H1 (cell line): Measurements from ENCODE around the gene PI4KA. TPM values are rescaled to one million over a fixed set of nuclear protein-coding genes. Genes with fewer than 3 reads are reported as not detected.

Experiments used
- CTCF ChIA-PET: fragments of 300-600 bp; sonication (Branson Sonifier 250); formaldehyde crosslinking; loops from one replicate; lab custom pipeline; 2021; ENCODE audit not compliant: partially characterized antibody; lab: Charles Lee
- POLR2A ChIA-PET: fragments of 300-600 bp; sonication (Branson Sonifier 250); formaldehyde crosslinking; loops from one replicate; lab custom pipeline; 2021; ENCODE audit warnings: inconsistent platforms; ENCODE audit not compliant: partially characterized antibody; lab: Charles Lee
- DNase-seq, 2 experiments: peaks; one replicate each; pipeline versions ENCODE4 v3.0.0 to v3.0.0-alpha.2; 2010 to 2022; ENCODE audit warnings: low spot score in 2 of 2, low read depth in 1 of 2, mixed read lengths in 1 of 2
- FAIRE-seq: peaks from 2 replicates; lab custom pipeline; 2011; peaks lifted over from hg19 to GRCh38; lab: Jason Lieb, UNC
- H2AFZ ChIP-seq: 2 replicates; pipeline ENCODE4 v1.8.1; 2012; ENCODE audit warnings: low read length, inconsistent platforms
- H2AK5ac ChIP-seq: 2 replicates; pipeline ENCODE4 v1.6.1; 2013; ENCODE audit warnings: low read depth, low read length
- H2BK120ac ChIP-seq: replicated peaks from 2 replicates; pipeline ENCODE3; 2013; ENCODE audit warnings: low read depth, low read length, inconsistent platforms
- H2BK12ac ChIP-seq: 2 replicates; pipeline ENCODE4 v1.6.1; 2013; ENCODE audit warnings: low read depth, low read length
- H2BK15ac ChIP-seq: 2 replicates; pipeline ENCODE4 v1.6.1; 2013; ENCODE audit warnings: low read length
- H2BK20ac ChIP-seq: 2 replicates; pipeline ENCODE4 v1.6.1; 2013; ENCODE audit warnings: low read length
- H2BK5ac ChIP-seq: 2 replicates; pipeline ENCODE4 v1.6.1; 2013; ENCODE audit warnings: low read depth, low read length
- H3K14ac ChIP-seq: 2 replicates; pipeline ENCODE4 v1.6.1; 2013; ENCODE audit warnings: inconsistent platforms; ENCODE audit not compliant: insufficient read length
- H3K18ac ChIP-seq: 2 replicates; pipeline ENCODE4 v1.6.1; 2013; ENCODE audit warnings: low read length; ENCODE audit errors: extremely low read depth
- H3K23ac ChIP-seq: 2 replicates; pipeline ENCODE4 v1.6.1; 2013; ENCODE audit warnings: inconsistent platforms; ENCODE audit not compliant: insufficient read length
- H3K23me2 ChIP-seq: 2 replicates; pipeline ENCODE4 v1.6.1; 2013; ENCODE audit warnings: low read depth, low read length
- H3K27ac ChIP-seq: 2 replicates; pipeline ENCODE4 v1.6.1; 2011; ENCODE audit warnings: low read depth, low read length, inconsistent platforms
- H3K27me3 ChIP-seq, 4 experiments: replicated peaks in 1 of 4; 1 replicate in 1 of 4; 2 replicates in 3 of 4; pipeline versions ENCODE4 v1.6.1 to v1.8.1; 2011 to 2013; ENCODE audit warnings: low read length in 3 of 4, mild to moderate bottlenecking in 3 of 4, inconsistent platforms in 2 of 4, mixed read lengths in 2 of 4, moderate library complexity in 1 of 4; ENCODE audit not compliant: control insufficient read depth in 3 of 4, insufficient read depth in 3 of 4; ENCODE audit errors: extremely low read depth in 1 of 4
- H3K36me3 ChIP-seq, 4 experiments: 2 replicates each; pipeline versions ENCODE4 v1.6.1 to v1.8.1; 2011 to 2013; ENCODE audit warnings: mild to moderate bottlenecking in 4 of 4, low read length in 3 of 4, moderate library complexity in 2 of 4, control low read depth in 1 of 4, inconsistent platforms in 1 of 4; ENCODE audit not compliant: insufficient read depth in 4 of 4, control insufficient read depth in 2 of 4
- H3K4ac ChIP-seq: replicated peaks from 2 replicates; pipeline ENCODE3; 2013; ENCODE audit warnings: low read length, low read depth, mixed read lengths, inconsistent platforms; ENCODE audit not compliant: insufficient read length
- H3K4me1 ChIP-seq, 4 experiments: replicated peaks in 1 of 4; 1 replicate in 1 of 4; 2 replicates in 3 of 4; pipeline versions ENCODE4 v1.6.1 to v1.8.1; 2011 to 2013; ENCODE audit warnings: low read length in 3 of 4, inconsistent platforms in 2 of 4, mixed read lengths in 1 of 4; ENCODE audit not compliant: insufficient read depth in 4 of 4, control insufficient read depth in 3 of 4
- H3K4me2 ChIP-seq, 2 experiments: 2 replicates each; pipeline versions ENCODE4 v1.6.1 to v1.8.1; 2011 to 2013; ENCODE audit warnings: low read depth in 2 of 2, low read length in 2 of 2, control low read depth in 1 of 2, inconsistent platforms in 1 of 2, mild to moderate bottlenecking in 1 of 2; ENCODE audit not compliant: insufficient read depth in 1 of 2
- H3K4me3 ChIP-seq, 4 experiments: fragments of 200-600, 300-600 bp in 1 of 4; sonication (generic), shearing (Covaris generic), sonication (Bioruptor Twin) in 1 of 4; 2 replicates each; pipeline versions ENCODE4 v1.5.1 to v1.8.1; 2011 to 2016; ENCODE audit warnings: low read length in 4 of 4, low read depth in 3 of 4, control low read depth in 2 of 4, inconsistent platforms in 2 of 4, mild to moderate bottlenecking in 2 of 4, mixed read lengths in 1 of 4, moderate library complexity in 1 of 4; ENCODE audit not compliant: insufficient read depth in 2 of 4; ENCODE audit errors: extremely low read depth in 1 of 4
- H3K56ac ChIP-seq: replicated peaks from 2 replicates; pipeline ENCODE3; 2013; ENCODE audit warnings: low read depth, mild to moderate bottlenecking, mixed read lengths, low read length, inconsistent platforms; ENCODE audit not compliant: insufficient read length
- H3K79me1 ChIP-seq: 2 replicates; pipeline ENCODE4 v1.6.1; 2013; ENCODE audit warnings: low read depth, low read length, control low read depth
- H3K79me2 ChIP-seq, 2 experiments: 2 replicates each; pipeline versions ENCODE4 v1.6.1 to v1.8.1; 2012 to 2013; ENCODE audit warnings: low read length in 2 of 2, mild to moderate bottlenecking in 2 of 2, inconsistent platforms in 1 of 2; ENCODE audit not compliant: insufficient read depth in 2 of 2, control insufficient read depth in 1 of 2
- H3K9ac ChIP-seq, 4 experiments: replicated peaks in 1 of 4; 1 replicate in 1 of 4; 2 replicates in 3 of 4; pipeline versions ENCODE4 v1.6.1 to v1.8.1; 2011 to 2013; ENCODE audit warnings: low read depth in 3 of 4, low read length in 3 of 4, control low read depth in 2 of 4, mild to moderate bottlenecking in 2 of 4, moderate library complexity in 2 of 4, inconsistent platforms in 1 of 4; ENCODE audit errors: extremely low read depth in 1 of 4
- H3K9me3 ChIP-seq, 2 experiments: 2 replicates each; pipeline versions ENCODE4 v1.6.1 to v1.8.1; 2012 to 2013; ENCODE audit warnings: mild to moderate bottlenecking in 2 of 2, moderate library complexity in 2 of 2, control low read depth in 1 of 2, inconsistent platforms in 1 of 2, low read depth in 1 of 2, low read length in 1 of 2, mixed read lengths in 1 of 2; ENCODE audit not compliant: insufficient read depth in 2 of 2
- H4K20me1 ChIP-seq, 2 experiments: replicated peaks in 1 of 2; 2 replicates each; pipeline versions ENCODE3 to v1.8.1; 2011 to 2013; ENCODE audit warnings: inconsistent platforms in 2 of 2, low read length in 2 of 2, mild to moderate bottlenecking in 1 of 2; ENCODE audit not compliant: insufficient read depth in 2 of 2, control insufficient read depth in 1 of 2
- H4K5ac ChIP-seq: 2 replicates; pipeline ENCODE4 v1.6.1; 2013; ENCODE audit warnings: low read length, low read depth, mixed read lengths, inconsistent platforms; ENCODE audit not compliant: insufficient read length
- H4K8ac ChIP-seq: 2 replicates; pipeline ENCODE4 v1.8.0; 2013; ENCODE audit warnings: mild to moderate bottlenecking, moderate library complexity, low read length, inconsistent platforms; ENCODE audit not compliant: insufficient read depth; ENCODE audit errors: extremely low read depth
- H4K91ac ChIP-seq: replicated peaks from 2 replicates; pipeline ENCODE3; 2013; ENCODE audit warnings: low read length, mixed read lengths, inconsistent platforms; ENCODE audit not compliant: insufficient read length
- BCL11A ChIP-seq, 2 experiments: IDR thresholded peaks; one replicate each; pipeline ENCODE4 v1.6.1; 2011; ENCODE audit warnings: low read depth in 2 of 2, low read length in 2 of 2, mild to moderate bottlenecking in 2 of 2
- CBX5 ChIP-seq: fragments of 300-800, 300-1000 bp; sonication (generic); IDR thresholded peaks from 2 replicates; pipeline ENCODE4 v1.7.1; 2016; ENCODE audit warnings: antibody characterized with exemption, low read length, low read depth
- CEBPB ChIP-seq: IDR thresholded peaks from 2 replicates; pipeline ENCODE4 v1.6.1; 2012; ENCODE audit warnings: low read depth, low read length
- EZH2 ChIP-seq: fragments of 200-600 bp; sonication (generic); IDR thresholded peaks from 2 replicates; pipeline ENCODE4 v1.7.1; 2012; ENCODE audit warnings: low read depth, mild to moderate bottlenecking, moderate library complexity, low read length, inconsistent platforms; ENCODE audit not compliant: severe bottlenecking
- KDM1A ChIP-seq: fragments of 200-600, 300-600 bp; sonication (generic); IDR thresholded peaks from 2 replicates; pipeline ENCODE4 v1.7.1; 2016; ENCODE audit warnings: mild to moderate bottlenecking, low read length, borderline replicate concordance
- KDM5A ChIP-seq: fragments of 200-600 bp; IDR thresholded peaks from 2 replicates; pipeline ENCODE4 v1.7.1; 2012; ENCODE audit warnings: mild to moderate bottlenecking, low read length, inconsistent platforms, mixed read lengths
- RBBP5 ChIP-seq: IDR thresholded peaks from 2 replicates; pipeline ENCODE4 v1.7.1; 2012; ENCODE audit warnings: low read depth, mild to moderate bottlenecking, inconsistent platforms, low read length, moderate library complexity, borderline replicate concordance
- RXRA ChIP-seq: IDR thresholded peaks from 2 replicates; pipeline ENCODE4 v1.6.1; 2011; ENCODE audit warnings: low read depth, mild to moderate bottlenecking, low read length, moderate library complexity; ENCODE audit not compliant: insufficient read depth
- SP1 ChIP-seq: IDR thresholded peaks from 2 replicates; pipeline ENCODE4 v1.6.1; 2011; ENCODE audit warnings: low read depth, low read length
- ZNF274 ChIP-seq: IDR thresholded peaks from 2 replicates; pipeline ENCODE4 v1.7.0; 2012; ENCODE audit warnings: low read length, borderline replicate concordance; ENCODE audit errors: extremely low read depth
- WGBS, 2 experiments: shearing (Covaris generic) in 1 of 2; methylation state at CpG; one replicate each; pipeline versions ENCODE4 v1.1.6 to v1.1.7; 2013 to 2015; ENCODE audit warnings: low lambda C conversion rate in 2 of 2, mixed read lengths in 2 of 2, inconsistent platforms in 1 of 2, low coverage in 1 of 2, missing lambda C conversion rate in 1 of 2; ENCODE audit not compliant: insufficient replicate concordance in 2 of 2, insufficient coverage in 1 of 2, insufficient read length in 1 of 2; ENCODE audit errors: extremely low coverage in 1 of 2, missing lambda C conversion rate in 1 of 2; 5-methylcytosine and 5-hydroxymethylcytosine counted together
- polyA plus RNA-seq, 7 experiments: library from polyadenylated mRNA; depleted of rRNA in 3 of 7; stranded (reverse) in 5 of 7; unstranded in 2 of 7; fragments of >200 nt in 5 of 7; fragments of 200-250 nt in 2 of 7; gene quantifications; 1 replicate in 5 of 7; 2 replicates in 1 of 7; 4 replicates in 1 of 7; pipeline versions ENCODE4 v1.2.1 to v1.2.3, GENCODE V29; 2011 to 2013; ENCODE audit warnings: missing spikeins in 2 of 7, mixed read lengths in 2 of 7
- total RNA-seq: library from RNA; stranded (reverse); fragmentation: NEBNext Ultra II Directional; extraction: Animal tissue kit (Norgen Biotek cat#: 25700); gene quantifications from 2 replicates; pipeline ENCODE4 v1.2.1, GENCODE V29; 2021
- TF ChIP-seq, protein P1 (sequence below), 3 experiments: IDR thresholded peaks; 1 replicate in 2 of 3; 2 replicates in 1 of 3; pipeline versions ENCODE4 v1.5.1 to v1.6.1; 2011; ENCODE audit warnings: low read length in 3 of 3, mild to moderate bottlenecking in 3 of 3, inconsistent platforms in 2 of 3, low read depth in 1 of 3, moderate library complexity in 1 of 3; ENCODE audit not compliant: insufficient read depth in 1 of 3; ENCODE audit errors: control extremely low read depth in 1 of 3

Gene PI4KA
- total and polyA plus RNA-seq, 2 of the 8 experiments (the other 6 are each of a cell fraction or from before 2014, with no cell fraction given) = 22.5 to 37.7 TPM

DNA sequence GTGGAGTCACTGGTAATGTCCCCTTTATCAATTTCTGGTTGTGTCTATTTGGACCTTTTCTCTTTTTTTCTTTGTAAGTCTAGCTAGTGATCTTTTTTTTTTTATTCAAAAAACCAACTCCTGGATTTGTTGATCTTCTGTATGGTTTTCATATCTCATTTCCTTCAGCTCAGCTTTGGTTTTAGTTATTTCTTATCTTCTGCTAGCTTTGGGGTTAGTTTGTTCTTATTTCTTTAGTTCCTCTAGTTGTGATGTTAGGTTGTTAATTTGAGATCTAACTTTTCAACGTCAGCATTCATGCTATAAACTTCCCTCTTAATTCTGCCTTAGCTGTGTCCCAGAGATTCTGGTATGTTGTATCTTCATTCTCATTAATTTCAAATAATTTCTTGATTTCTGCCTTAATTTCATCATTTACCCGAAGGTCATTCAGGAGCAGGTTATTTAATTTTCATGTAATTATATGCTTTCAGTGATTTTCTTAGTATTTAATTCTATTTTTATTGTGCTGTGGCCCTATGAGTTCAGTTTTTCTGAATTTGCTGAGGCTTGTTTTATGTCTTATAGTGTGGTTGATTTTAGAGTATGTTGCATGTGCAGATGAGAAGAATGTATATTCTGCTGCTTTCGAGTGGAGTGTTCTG is 29.0 kb downstream of the PI4KA start:
- no peak overlapping the region for H2BK12ac ChIP-seq
- no peaks in the 10 kb centered on the region for H3K79me1 ChIP-seq
- FAIRE-seq = no peak
- CTCF ChIA-PET = interaction anchor here (1.1 kb wide), 1 partner anchor 9 kb away, joined by 3 read pairs; no protein-coding TSS in a partner anchor
- POLR2A ChIA-PET = no interaction called here
- H3K4me1 ChIP-seq = no peaks in the 10 kb centered on the region
- H3K79me2 ChIP-seq = no peaks in the 10 kb centered on the region
- H3K56ac ChIP-seq = no peak overlapping the region
- no peak overlapping the region for H2BK5ac ChIP-seq
- H3K18ac ChIP-seq = no peak overlapping the region
- no peak overlapping the region for H3K23ac ChIP-seq
- H2AFZ ChIP-seq = no peak overlapping the region
- H4K5ac ChIP-seq = no peak overlapping the region
- H4K20me1 ChIP-seq = no peaks in the 10 kb centered on the region
- no peak for DNase-seq
- H3K4me3 ChIP-seq = no peak overlapping the region
- WGBS, 2 experiments = 81% methylated on average over 3 of the region's 3 CpGs; no CpG with 5 or more reads in 1 of the 2 experiments
- H4K91ac ChIP-seq = no peak overlapping the region
- no peak overlapping the region for H3K27ac ChIP-seq
- no peaks in the 10 kb centered on the region; the same call in 1 of the 2 replicates for H3K23me2 ChIP-seq
- no peak overlapping the region for H3K9ac ChIP-seq
- no peak overlapping the region for H3K4me2 ChIP-seq
- no peak overlapping the region for H2BK20ac ChIP-seq
- H3K27me3 ChIP-seq = no peaks in the 10 kb centered on the region
- no peak overlapping the region for H3K4ac ChIP-seq
- H2AK5ac ChIP-seq = no peak overlapping the region
- no peak overlapping the region for H3K14ac ChIP-seq
- no peak overlapping the region for H4K8ac ChIP-seq
- H3K36me3 ChIP-seq = peaks cover 0 to 5% (median 1%) of the 10 kb centered on the region in 4 experiments; a peak in 1 of 8 replicates
- H3K9me3 ChIP-seq = no peaks in the 10 kb centered on the region
- H2BK15ac ChIP-seq = no peak overlapping the region
- H2BK120ac ChIP-seq = no peak overlapping the region
- TF ChIP-seq RBBP5 = no peak
- TF ChIP-seq ZNF274 = no peak
- TF ChIP-seq KDM1A = no peak
- TF ChIP-seq EZH2 = no peak
- TF ChIP-seq KDM5A = no peak
- no peak for TF ChIP-seq CBX5
- TF ChIP-seq SP1 = no peak
- TF ChIP-seq, protein P1, sequence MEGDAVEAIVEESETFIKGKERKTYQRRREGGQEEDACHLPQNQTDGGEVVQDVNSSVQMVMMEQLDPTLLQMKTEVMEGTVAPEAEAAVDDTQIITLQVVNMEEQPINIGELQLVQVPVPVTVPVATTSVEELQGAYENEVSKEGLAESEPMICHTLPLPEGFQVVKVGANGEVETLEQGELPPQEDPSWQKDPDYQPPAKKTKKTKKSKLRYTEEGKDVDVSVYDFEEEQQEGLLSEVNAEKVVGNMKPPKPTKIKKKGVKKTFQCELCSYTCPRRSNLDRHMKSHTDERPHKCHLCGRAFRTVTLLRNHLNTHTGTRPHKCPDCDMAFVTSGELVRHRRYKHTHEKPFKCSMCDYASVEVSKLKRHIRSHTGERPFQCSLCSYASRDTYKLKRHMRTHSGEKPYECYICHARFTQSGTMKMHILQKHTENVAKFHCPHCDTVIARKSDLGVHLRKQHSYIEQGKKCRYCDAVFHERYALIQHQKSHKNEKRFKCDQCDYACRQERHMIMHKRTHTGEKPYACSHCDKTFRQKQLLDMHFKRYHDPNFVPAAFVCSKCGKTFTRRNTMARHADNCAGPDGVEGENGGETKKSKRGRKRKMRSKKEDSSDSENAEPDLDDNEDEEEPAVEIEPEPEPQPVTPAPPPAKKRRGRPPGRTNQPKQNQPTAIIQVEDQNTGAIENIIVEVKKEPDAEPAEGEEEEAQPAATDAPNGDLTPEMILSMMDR (IDR thresholded peaks at IDR 0.05; ENCODE audit: control extremely low read depth in 1 of 3, insufficient read depth in 1 of 3, low read depth in 1 of 3, low read length in 3 of 3) = no peak
- no peak for TF ChIP-seq BCL11A (IDR thresholded peaks at IDR 0.05; ENCODE audit: low read depth in 2 of 2, low read length in 2 of 2)
- no peak for TF ChIP-seq CEBPB
- TF ChIP-seq RXRA = no peak
